Measurements from ENCODE around the gene B4GALT1. TPM values are rescaled to one million over a fixed set of nuclear protein-coding genes. Genes with fewer than 3 reads are reported as not detected.

The B4GALT1 gene
- total RNA-seq, 1 donor from 2014 or later: 80.1 TPM

GRCh38 chr9:33158843-33159776, 8.0 kb downstream of the B4GALT1 start:
- TF ChIP-seq, protein P1, sequence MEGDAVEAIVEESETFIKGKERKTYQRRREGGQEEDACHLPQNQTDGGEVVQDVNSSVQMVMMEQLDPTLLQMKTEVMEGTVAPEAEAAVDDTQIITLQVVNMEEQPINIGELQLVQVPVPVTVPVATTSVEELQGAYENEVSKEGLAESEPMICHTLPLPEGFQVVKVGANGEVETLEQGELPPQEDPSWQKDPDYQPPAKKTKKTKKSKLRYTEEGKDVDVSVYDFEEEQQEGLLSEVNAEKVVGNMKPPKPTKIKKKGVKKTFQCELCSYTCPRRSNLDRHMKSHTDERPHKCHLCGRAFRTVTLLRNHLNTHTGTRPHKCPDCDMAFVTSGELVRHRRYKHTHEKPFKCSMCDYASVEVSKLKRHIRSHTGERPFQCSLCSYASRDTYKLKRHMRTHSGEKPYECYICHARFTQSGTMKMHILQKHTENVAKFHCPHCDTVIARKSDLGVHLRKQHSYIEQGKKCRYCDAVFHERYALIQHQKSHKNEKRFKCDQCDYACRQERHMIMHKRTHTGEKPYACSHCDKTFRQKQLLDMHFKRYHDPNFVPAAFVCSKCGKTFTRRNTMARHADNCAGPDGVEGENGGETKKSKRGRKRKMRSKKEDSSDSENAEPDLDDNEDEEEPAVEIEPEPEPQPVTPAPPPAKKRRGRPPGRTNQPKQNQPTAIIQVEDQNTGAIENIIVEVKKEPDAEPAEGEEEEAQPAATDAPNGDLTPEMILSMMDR (IDR thresholded peaks at IDR 0.05): no peak
- peak; percentile 55 for ATAC-seq
- H3K9me3 ChIP-seq: no peaks in the 10 kb centered on the region
- H3K27ac ChIP-seq: peak overlapping the region; percentile 97
- H3K4me3 ChIP-seq: peak overlapping the region; percentile 5
- DNase-seq: peak; percentile 82
- H3K4me1 ChIP-seq: peaks cover 98% of the 10 kb centered on the region
- no peaks in the 10 kb centered on the region for H3K36me3 ChIP-seq
- no peaks in the 10 kb centered on the region for H3K27me3 ChIP-seq
- intact Hi-C loops (cut with DNase I): no loop called here

- intact Hi-C loops (cut with DNase I): no loop called here
Measured at GRCh38 chr9:33157960-33158842, 8.9 kb downstream of the B4GALT1 start.

DNA sequence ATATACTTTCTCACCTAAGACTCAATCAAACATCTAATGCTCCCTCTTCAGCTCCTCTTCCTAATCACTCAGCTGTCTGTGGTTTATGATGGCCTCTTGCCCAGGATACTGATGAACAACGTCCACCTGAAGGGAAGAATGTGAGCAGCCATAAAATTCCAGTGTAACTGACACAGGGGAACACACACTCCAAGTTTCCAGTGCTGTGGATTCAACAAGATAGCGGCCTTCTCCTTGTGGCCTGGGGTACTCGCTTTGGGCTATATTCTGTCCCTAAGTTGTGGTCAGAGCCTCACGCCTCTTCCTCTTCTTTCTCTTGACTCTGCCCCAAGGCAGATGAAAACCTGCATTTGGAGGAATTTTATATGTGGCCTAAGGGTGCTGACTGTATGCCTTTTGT, 11.7 kb downstream of the B4GALT1 start:
- no peaks in the 10 kb centered on the region for H3K9me3 ChIP-seq
- DNase-seq: no peak
- no peaks in the 10 kb centered on the region for H3K36me3 ChIP-seq
- TF ChIP-seq, protein P1 (IDR thresholded peaks at IDR 0.05): no peak
- peaks cover 91% of the 10 kb centered on the region for H3K4me1 ChIP-seq
- H3K4me3 ChIP-seq: no peak overlapping the region
- no peak for ATAC-seq
- H3K27ac ChIP-seq: peak overlapping the region; percentile 51
- intact Hi-C loops (cut with DNase I): no loop called here
- no peaks in the 10 kb centered on the region for H3K27me3 ChIP-seq

More at GRCh38 chr9:33157960-33158842, 8.9 kb downstream of the B4GALT1 start:
- H3K9me3 ChIP-seq: no peaks in the 10 kb centered on the region
- no peak overlapping the region for H3K4me3 ChIP-seq
- no peaks in the 10 kb centered on the region for H3K36me3 ChIP-seq
- TF ChIP-seq, protein P1 (IDR thresholded peaks at IDR 0.05): no peak
- H3K4me1 ChIP-seq: peaks cover 91% of the 10 kb centered on the region
- ATAC-seq (no peak), DNase-seq (no peak)
- no peaks in the 10 kb centered on the region for H3K27me3 ChIP-seq
- H3K27ac ChIP-seq: peak overlapping the region; percentile 97

- peaks cover 85% of the 10 kb centered on the region for H3K4me1 ChIP-seq
- no peak for DNase-seq
- TF ChIP-seq, protein P1 (IDR thresholded peaks at IDR 0.05): no peak
- no peaks in the 10 kb centered on the region for H3K9me3 ChIP-seq
- no peak overlapping the region for H3K4me3 ChIP-seq
- intact Hi-C loops (cut with DNase I): no loop called here
- no peak for ATAC-seq
- H3K27ac ChIP-seq: peak overlapping the region; percentile 38
- no peaks in the 10 kb centered on the region for H3K27me3 ChIP-seq
- H3K36me3 ChIP-seq: no peaks in the 10 kb centered on the region
Measured at GRCh38 chr9:33154371-33154770, 12.8 kb downstream of the B4GALT1 start.

- Histone ChIP-seq H3K36me3 (no peaks in the 10 kb centered on the region), H3K4me1 (peaks cover 85% of the 10 kb centered on the region), H3K9me3 (no peaks in the 10 kb centered on the region), H3K4me3 (no peak overlapping the region), H3K27ac (peak overlapping the region; percentile 38), H3K27me3 (no peaks in the 10 kb centered on the region)
- DNase-seq (no peak), ATAC-seq (no peak)
- TF ChIP-seq, protein P1 (IDR thresholded peaks at IDR 0.05): no peak
- intact Hi-C loops (cut with DNase I): no loop called here
Measured at GRCh38 chr9:33153666-33154065, 13.5 kb downstream of the B4GALT1 start.
